Central memory CD8-positive, alpha-beta T cell (primary cell): Measurements from ENCODE around the gene NTN4.

ENCODE experiments used
- ATAC-seq: fragments of 150-1000 bp; cut with Tn5 transposase; replicated peaks from 2 replicates; pipeline ENCODE4 v1.10.0; 2022; ENCODE audit warnings: mild to moderate bottlenecking, moderate FRiP score, moderate number of reproducible peaks; ENCODE audit not compliant: poor library complexity, severe bottlenecking; ENCODE audit errors: extremely low read depth
- DNase-seq, 2 donors: peaks; one replicate each; pipeline ENCODE4 v3.0.0; 2021; ENCODE audit warnings: low spot score in 2 of 2
- H3K27ac Mint-ChIP-seq: one replicate; pipeline ENCODE4 v1.8.0; 2022; ENCODE audit warnings: low read depth, mild to moderate bottlenecking, moderate library complexity, mixed read lengths
- H3K27me3 Mint-ChIP-seq: one replicate; pipeline ENCODE4 v1.8.0; 2022; ENCODE audit warnings: mixed read lengths
- H3K36me3 Mint-ChIP-seq: one replicate; pipeline ENCODE4 v1.8.0; 2022; ENCODE audit warnings: mild to moderate bottlenecking, moderate library complexity, mixed read lengths; ENCODE audit not compliant: insufficient read depth
- H3K4me1 Mint-ChIP-seq: one replicate; pipeline ENCODE4 v1.8.0; 2022; ENCODE audit warnings: mixed read lengths
- H3K4me3 Mint-ChIP-seq: one replicate; pipeline ENCODE4 v1.8.0; 2022; ENCODE audit warnings: mild to moderate bottlenecking, moderate library complexity, mixed read lengths
- H3K9me3 Mint-ChIP-seq: one replicate; pipeline ENCODE4 v1.8.0; 2022; ENCODE audit warnings: mixed read lengths

Gene NTN4

GRCh38 chr12:95651681-95652080 is 138.9 kb downstream of the NTN4 start:
- ATAC-seq (no peak), DNase-seq (no peak)
- H3K36me3 Mint-ChIP-seq, result peaks cover 11% of the 10 kb centered on the region
- no peak overlapping the region for H3K4me3 Mint-ChIP-seq
- H3K27ac Mint-ChIP-seq, result no peak overlapping the region
- no peaks in the 10 kb centered on the region for H3K27me3 Mint-ChIP-seq
- H3K9me3 Mint-ChIP-seq, result peaks cover 6% of the 10 kb centered on the region
- H3K4me1 Mint-ChIP-seq, result peaks cover 6% of the 10 kb centered on the region

- no peak overlapping the region for H3K27ac Mint-ChIP-seq
- no peak overlapping the region for H3K4me3 Mint-ChIP-seq
- peaks cover 1% of the 10 kb centered on the region for H3K9me3 Mint-ChIP-seq
- H3K36me3 Mint-ChIP-seq, result peaks cover 2% of the 10 kb centered on the region
- no peaks in the 10 kb centered on the region for H3K27me3 Mint-ChIP-seq
- ATAC-seq (no peak), DNase-seq (no peak)
- H3K4me1 Mint-ChIP-seq, result peaks cover 1% of the 10 kb centered on the region
Measured at GRCh38 chr12:95648990-95649791, 141.4 kb downstream of the NTN4 start.

GRCh38 chr12:95646781-95647190 is 143.8 kb downstream of the NTN4 start:
- no peaks in the 10 kb centered on the region for H3K27me3 Mint-ChIP-seq
- DNase-seq (no peak), ATAC-seq (no peak)
- H3K9me3 Mint-ChIP-seq, result no peaks in the 10 kb centered on the region
- no peaks in the 10 kb centered on the region for H3K4me1 Mint-ChIP-seq
- no peak overlapping the region for H3K27ac Mint-ChIP-seq
- no peak overlapping the region for H3K4me3 Mint-ChIP-seq
- H3K36me3 Mint-ChIP-seq, result no peaks in the 10 kb centered on the region

GRCh38 chr12:95643256-95643655 is 147.3 kb downstream of the NTN4 start:
- H3K4me3 Mint-ChIP-seq, result no peak overlapping the region
- H3K4me1 Mint-ChIP-seq, result no peaks in the 10 kb centered on the region
- no peak for DNase-seq
- no peak overlapping the region for H3K27ac Mint-ChIP-seq
- H3K36me3 Mint-ChIP-seq, result no peaks in the 10 kb centered on the region
- peaks cover 16% of the 10 kb centered on the region for H3K27me3 Mint-ChIP-seq
- ATAC-seq, result no peak
- no peaks in the 10 kb centered on the region for H3K9me3 Mint-ChIP-seq

- Mint-ChIP-seq H3K4me3 (no peak overlapping the region), H3K36me3 (no peaks in the 10 kb centered on the region), H3K9me3 (no peaks in the 10 kb centered on the region), H3K27ac (no peak overlapping the region), H3K27me3 (peaks cover 16% of the 10 kb centered on the region), H3K4me1 (no peaks in the 10 kb centered on the region)
- ATAC-seq (no peak), DNase-seq (no peak)
Measured at GRCh38 chr12:95642583-95642982, 148.0 kb downstream of the NTN4 start.

- no peaks in the 10 kb centered on the region for H3K36me3 Mint-ChIP-seq
- peaks cover 16% of the 10 kb centered on the region for H3K27me3 Mint-ChIP-seq
- no peaks in the 10 kb centered on the region for H3K9me3 Mint-ChIP-seq
- no peaks in the 10 kb centered on the region for H3K4me1 Mint-ChIP-seq
- no peak overlapping the region for H3K4me3 Mint-ChIP-seq
- no peak overlapping the region for H3K27ac Mint-ChIP-seq
- ATAC-seq, result no peak
- DNase-seq, result no peak
Measured at GRCh38 chr12:95641299-95641952, 149.1 kb downstream of the NTN4 start.

- H3K4me3 Mint-ChIP-seq, result no peak overlapping the region
- peaks cover 16% of the 10 kb centered on the region for H3K27me3 Mint-ChIP-seq
- H3K4me1 Mint-ChIP-seq, result no peaks in the 10 kb centered on the region
- H3K27ac Mint-ChIP-seq, result no peak overlapping the region
- DNase-seq, result no peak
- H3K36me3 Mint-ChIP-seq, result no peaks in the 10 kb centered on the region
- H3K9me3 Mint-ChIP-seq, result no peaks in the 10 kb centered on the region
- ATAC-seq, result no peak
Measured at GRCh38 chr12:95640516-95640915, 150.0 kb downstream of the NTN4 start.

GRCh38 chr12:95637471-95638155 is 153.0 kb downstream of the NTN4 start:
- peaks cover 29% of the 10 kb centered on the region for H3K27me3 Mint-ChIP-seq
- no peaks in the 10 kb centered on the region for H3K4me1 Mint-ChIP-seq
- ATAC-seq (no peak), DNase-seq (no peak)
- H3K36me3 Mint-ChIP-seq, result no peaks in the 10 kb centered on the region
- H3K27ac Mint-ChIP-seq, result no peak overlapping the region
- H3K4me3 Mint-ChIP-seq, result no peak overlapping the region
- H3K9me3 Mint-ChIP-seq, result no peaks in the 10 kb centered on the region

GRCh38 chr12:95637010-95637409 is 153.6 kb downstream of the NTN4 start:
- DNase-seq (no peak), ATAC-seq (no peak)
- peaks cover 29% of the 10 kb centered on the region for H3K27me3 Mint-ChIP-seq
- no peaks in the 10 kb centered on the region for H3K4me1 Mint-ChIP-seq
- H3K36me3 Mint-ChIP-seq, result no peaks in the 10 kb centered on the region
- H3K4me3 Mint-ChIP-seq, result no peak overlapping the region
- no peaks in the 10 kb centered on the region for H3K9me3 Mint-ChIP-seq
- H3K27ac Mint-ChIP-seq, result no peak overlapping the region

GRCh38 chr12:95634622-95635621 is 155.6 kb downstream of the NTN4 start:
- no peak for DNase-seq
- H3K4me1 Mint-ChIP-seq, result no peaks in the 10 kb centered on the region
- ATAC-seq, result no peak
- no peaks in the 10 kb centered on the region for H3K36me3 Mint-ChIP-seq
- no peaks in the 10 kb centered on the region for H3K9me3 Mint-ChIP-seq
- H3K27ac Mint-ChIP-seq, result no peak overlapping the region
- H3K4me3 Mint-ChIP-seq, result no peak overlapping the region
- peaks cover 13% of the 10 kb centered on the region for H3K27me3 Mint-ChIP-seq

GRCh38 chr12:95633732-95634465 is 156.7 kb downstream of the NTN4 start:
- H3K27ac Mint-ChIP-seq, result no peak overlapping the region
- DNase-seq (no peak), ATAC-seq (no peak)
- no peak overlapping the region for H3K4me3 Mint-ChIP-seq
- no peaks in the 10 kb centered on the region for H3K9me3 Mint-ChIP-seq
- peaks cover 13% of the 10 kb centered on the region for H3K27me3 Mint-ChIP-seq
- no peaks in the 10 kb centered on the region for H3K4me1 Mint-ChIP-seq
- H3K36me3 Mint-ChIP-seq, result no peaks in the 10 kb centered on the region
